IMR-90 (cell line): ENCODE results near the gene DUS1L. TPM values are rescaled to one million over a fixed set of nuclear protein-coding genes. Genes with fewer than 3 reads are reported as not detected.

Experiments used
- ATAC-seq: fragments of 200-7000 bp; cut with Tn5 transposase; 2 replicates; pipeline ENCODE4 v1.9.1; 2020; ENCODE audit warnings: low read depth, mild to moderate bottlenecking, moderate library complexity
- BruUV-seq: library from RNA; stranded (reverse); fragments of 400-500 nt; replicated peaks from 2 replicates; lab custom pipeline; 2021; lab: Mats Ljungman, UMichigan
- CTCF ChIA-PET: fragments of 300-600 bp; formaldehyde crosslinking; extraction: SDS; loops from one replicate; lab custom pipeline; 2021; ENCODE audit warnings: antibody characterized with exemption; lab: Yijun Ruan, JAX
- POLR2A ChIA-PET: fragments of 300-600 bp; sonication (Branson Sonifier 250); formaldehyde crosslinking; loops from one replicate; lab custom pipeline; 2022; ENCODE audit warnings: antibody characterized with exemption; ENCODE audit not compliant: unreplicated experiment; lab: Charles Lee
- DNase-seq: peaks from one replicate; pipeline ENCODE4 v3.0.0; 2013
- H2AFZ ChIP-seq: replicated peaks from 2 replicates; pipeline ENCODE3; 2013; ENCODE audit warnings: low read length, mild to moderate bottlenecking; ENCODE audit not compliant: poor library complexity
- H2AK5ac ChIP-seq: 2 replicates; pipeline ENCODE4 v1.6.1; 2013; ENCODE audit warnings: low read depth, low read length, inconsistent platforms
- H2AK9ac ChIP-seq: replicated peaks from 2 replicates; pipeline ENCODE3; 2013; ENCODE audit warnings: mild to moderate bottlenecking, low read depth, low read length, moderate library complexity; ENCODE audit not compliant: poor library complexity
- H2BK120ac ChIP-seq: 2 replicates; pipeline ENCODE4 v1.6.1; 2013; ENCODE audit warnings: low read depth, low read length, inconsistent platforms
- H2BK15ac ChIP-seq: 3 replicates; pipeline ENCODE4 v1.6.1; 2013; ENCODE audit warnings: low read depth, low read length, inconsistent platforms
- H2BK20ac ChIP-seq: 2 replicates; pipeline ENCODE4 v1.6.1; 2013; ENCODE audit warnings: low read depth, mild to moderate bottlenecking, inconsistent platforms, low read length, moderate library complexity
- H2BK5ac ChIP-seq: 2 replicates; pipeline ENCODE4 v1.6.1; 2013; ENCODE audit warnings: mild to moderate bottlenecking, low read depth, low read length, inconsistent platforms; ENCODE audit not compliant: poor library complexity, severe bottlenecking
- H3K14ac ChIP-seq: replicated peaks from 2 replicates; pipeline ENCODE4 v1.6.1; 2013; ENCODE audit warnings: low read depth, low read length, inconsistent platforms
- H3K18ac ChIP-seq: 2 replicates; pipeline ENCODE4 v1.6.1; 2013; ENCODE audit warnings: low read depth, low read length, control low read depth
- H3K23ac ChIP-seq: 2 replicates; pipeline ENCODE4 v1.6.1; 2013; ENCODE audit warnings: low read depth, low read length, inconsistent platforms
- H3K27ac ChIP-seq: 2 replicates; pipeline ENCODE4 v1.5.1; 2013; ENCODE audit warnings: mild to moderate bottlenecking, control low read depth, low read length; ENCODE audit not compliant: insufficient read depth
- H3K27me3 ChIP-seq: 2 replicates; pipeline ENCODE4 v1.6.1; 2013; ENCODE audit warnings: low read length; ENCODE audit not compliant: control insufficient read depth, insufficient read depth
- H3K36me3 ChIP-seq: 2 replicates; pipeline ENCODE4 v1.6.1; 2013; ENCODE audit warnings: low read length, mixed read lengths; ENCODE audit not compliant: control insufficient read depth, insufficient read depth
- H3K4ac ChIP-seq: 2 replicates; pipeline ENCODE4 v1.6.1; 2013; ENCODE audit warnings: low read depth, low read length, inconsistent platforms
- H3K4me1 ChIP-seq: 2 replicates; pipeline ENCODE4 v1.6.1; 2013; ENCODE audit warnings: low read length, mixed read lengths; ENCODE audit not compliant: control insufficient read depth, insufficient read depth
- H3K4me2 ChIP-seq: 2 replicates; pipeline ENCODE4 v1.6.1; 2013; ENCODE audit warnings: low read depth, mild to moderate bottlenecking, control low read depth, low read length, moderate library complexity
- H3K4me3 ChIP-seq: 2 replicates; pipeline ENCODE4 v1.5.1; 2013; ENCODE audit warnings: low read depth, mild to moderate bottlenecking, control low read depth, low read length, moderate library complexity; ENCODE audit not compliant: insufficient read depth
- H3K56ac ChIP-seq: 2 replicates; pipeline ENCODE4 v1.6.1; 2013; ENCODE audit warnings: low read length, inconsistent platforms; ENCODE audit not compliant: insufficient read depth; ENCODE audit errors: extremely low read depth
- H3K79me1 ChIP-seq, 2 experiments: 2 replicates each; pipeline ENCODE4 v1.6.1; 2013; ENCODE audit warnings: low read length in 2 of 2, inconsistent platforms in 1 of 2, low read depth in 1 of 2
- H3K9ac ChIP-seq: 2 replicates; pipeline ENCODE4 v1.6.1; 2013; ENCODE audit warnings: low read depth, low read length, control low read depth
- H3K9me1 ChIP-seq: 2 replicates; pipeline ENCODE4 v1.6.1; 2013; ENCODE audit warnings: low read length, inconsistent platforms; ENCODE audit not compliant: insufficient read depth
- H3K9me3 ChIP-seq: 2 replicates; pipeline ENCODE4 v1.6.1; 2013; ENCODE audit warnings: low read length; ENCODE audit not compliant: control insufficient read depth, insufficient read depth
- H4K20me1 ChIP-seq: 2 replicates; pipeline ENCODE4 v1.6.1; 2013; ENCODE audit warnings: low read length, inconsistent platforms; ENCODE audit not compliant: insufficient read depth
- H4K5ac ChIP-seq: 2 replicates; pipeline ENCODE4 v1.6.1; 2013; ENCODE audit warnings: mild to moderate bottlenecking, low read depth, low read length, control low read depth
- H4K8ac ChIP-seq, 2 experiments: 2 replicates each; pipeline ENCODE4 v1.6.1; 2013; ENCODE audit warnings: low read depth in 2 of 2, low read length in 2 of 2, control low read depth in 1 of 2, inconsistent platforms in 1 of 2
- H4K91ac ChIP-seq: 2 replicates; pipeline ENCODE4 v1.6.1; 2013; ENCODE audit warnings: low read depth, low read length, inconsistent platforms; ENCODE audit not compliant: insufficient read depth
- BHLHE40 ChIP-seq: fragments of 150-350 bp; IDR thresholded peaks from 2 replicates; pipeline ENCODE4 v1.6.1; 2016; ENCODE audit warnings: mild to moderate bottlenecking, low read depth, low read length
- CHD1 ChIP-seq: IDR thresholded peaks from 2 replicates; pipeline ENCODE4 v1.6.1; 2012; ENCODE audit warnings: low read depth, low read length, improper control_type of control experiment
- NFE2L2 ChIP-seq: fragments of 150-350 bp; IDR thresholded peaks from 2 replicates; pipeline ENCODE4 v1.6.1; 2016; ENCODE audit warnings: low read depth, mild to moderate bottlenecking, low read length
- RAD21 ChIP-seq: IDR thresholded peaks from 2 replicates; pipeline ENCODE4 v1.6.1; 2012; ENCODE audit warnings: low read length, improper control_type of control experiment
- RCOR1 ChIP-seq: IDR thresholded peaks from 2 replicates; pipeline ENCODE4 v1.6.1; 2012; ENCODE audit warnings: mild to moderate bottlenecking, low read length, improper control_type of control experiment; ENCODE audit not compliant: insufficient replicate concordance
- WGBS, 2 experiments: methylation state at CpG; one replicate each; pipeline versions ENCODE4 v1.1.5 to v1.1.7; 2013; ENCODE audit warnings: missing lambda C conversion rate in 2 of 2; ENCODE audit not compliant: insufficient read length in 1 of 2; ENCODE audit errors: extremely low coverage in 2 of 2; 5-methylcytosine and 5-hydroxymethylcytosine counted together
- dilution Hi-C: fragments of 300-500 bp; cut with HindIII; formaldehyde crosslinking; loops from one replicate; pipeline ENCODE4 v1.14.3; 2018; ENCODE audit warnings: low sequenced_read_pairs; ENCODE audit not compliant: unreplicated experiment
- in situ Hi-C: fragments of 300-500 bp; cut with MboI; formaldehyde crosslinking; loops from 3 replicates; pipeline ENCODE4 v1.14.3; 2019; ENCODE audit warnings: low sequenced_read_pairs, inconsistent platforms, mixed read lengths
- intact Hi-C: fragments of 100-400 bp; cut with micrococcal nuclease; formaldehyde crosslinking; loops from 2 replicates; pipeline ENCODE4 v1.10.0; 2022
- polyA plus RNA-seq, 3 experiments: library from polyadenylated mRNA; depleted of rRNA; stranded (reverse); fragments of >200 nt; gene quantifications; 2 replicates each; pipeline ENCODE4 v1.2.3, GENCODE V29; 2012; ENCODE audit warnings: low replicate concordance in 1 of 3
- total RNA-seq: library from RNA; depleted of rRNA; stranded (reverse); fragments of >200 nt; gene quantifications from 2 replicates; pipeline ENCODE4 v1.2.3, GENCODE V29; 2012

DUS1L gene
- total and polyA plus RNA-seq, 2 of the 4 experiments (the other 2 are of a cell fraction): 29.0 to 76.9 TPM

DNA sequence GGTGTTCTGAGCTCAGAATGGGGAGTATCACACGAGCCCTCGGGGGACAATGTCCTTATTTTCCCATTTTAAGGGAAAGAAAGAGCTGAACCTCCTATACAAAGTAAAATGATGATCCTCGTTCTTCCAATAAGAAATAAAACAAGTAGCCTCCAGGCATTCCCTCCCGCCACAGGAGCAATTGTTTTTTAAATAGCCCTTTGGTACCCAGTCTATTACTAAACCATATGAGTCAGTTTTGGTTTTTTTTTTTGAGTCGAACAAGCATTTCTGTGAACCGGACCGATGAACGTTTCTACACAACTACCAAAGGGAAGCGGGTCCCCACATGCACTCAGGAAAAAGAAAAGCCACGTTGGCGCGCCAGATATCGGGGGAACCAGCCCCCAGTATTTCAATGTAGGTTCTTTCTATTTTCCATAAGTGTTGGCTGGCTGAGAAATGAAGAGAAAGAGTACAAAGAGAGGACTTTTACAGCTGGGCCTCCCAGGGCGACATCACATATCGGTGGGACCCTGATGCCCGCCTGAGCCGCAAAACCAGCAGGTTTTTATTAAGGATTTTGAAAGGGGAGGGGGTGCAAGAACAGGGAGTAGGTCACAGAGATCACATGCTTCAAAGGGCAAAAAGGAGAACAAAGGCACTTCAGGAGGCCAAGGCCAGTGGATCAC is 24.3 kb downstream of the DUS1L start:
- ATAC-seq (no peak), DNase-seq (no peak)
- Histone ChIP-seq H2BK5ac (no peak overlapping the region), H2BK15ac (no peak overlapping the region), H3K23ac (no peak overlapping the region), H2AK9ac (no peak overlapping the region), H3K4me3 (no peak overlapping the region), H3K9me3 (no peaks in the 10 kb centered on the region), H3K56ac (no peak overlapping the region), H3K27ac (no peak overlapping the region), H3K36me3 (no peaks in the 10 kb centered on the region), H3K27me3 (no peaks in the 10 kb centered on the region), H3K9me1 (peaks cover 11% of the 10 kb centered on the region; the same call in 1 of the 2 replicates), H2AFZ (no peak overlapping the region), H3K4me1 (peaks cover 4% of the 10 kb centered on the region), H3K14ac (no peak overlapping the region), H4K20me1 (peaks cover 5% of the 10 kb centered on the region), H2BK120ac (no peak overlapping the region), H2BK20ac (no peak overlapping the region), H4K8ac (no peak overlapping the region), H3K4me2 (no peak overlapping the region), H2AK5ac (no peak overlapping the region), H3K9ac (no peak overlapping the region), H3K18ac (no peak overlapping the region), H4K5ac (no peak overlapping the region), H3K4ac (no peak overlapping the region), H4K91ac (no peak overlapping the region), H3K79me1 (peaks cover 7% of the 10 kb centered on the region in 2 experiments; a peak in 3 of 4 replicates)
- in situ Hi-C loops (no loop called here), dilution Hi-C loops (no loop called here), intact Hi-C loops (no loop called here)
- ChIA-PET CTCF (no interaction called here), POLR2A (no interaction called here)
- TF ChIP-seq BHLHE40 (no peak), NFE2L2 (no peak), RAD21 (no peak), CHD1 (no peak), RCOR1 (no peak)
- no CpG with 5 or more reads among the region's 17 CpGs for WGBS, 2 experiments
- BruUV-seq: no TSS peak
